A549 (cell line): ENCODE data around the gene NPAS2.

Experiments used
- BCL3 ChIP-seq: fragments of >200 bp; sonication (Bioruptor Twin); formaldehyde crosslinking; IDR thresholded peaks from 3 replicates; pipeline ENCODE4 v1.6.1; 2016
- CBX2 ChIP-seq: fragments of 200-600 bp; sonication (generic); IDR thresholded peaks from 2 replicates; pipeline ENCODE4 v1.6.1; 2016; ENCODE audit warnings: low read depth, mild to moderate bottlenecking, borderline replicate concordance
- CTCF ChIP-seq: fragments of >200 bp; sonication (Bioruptor Twin); formaldehyde crosslinking; IDR thresholded peaks from 3 replicates; pipeline ENCODE4 v1.5.1; 2016
- EP300 ChIP-seq, 2 experiments: fragments of >200 bp; sonication (Bioruptor Twin); formaldehyde crosslinking; IDR thresholded peaks; 2 replicates in 1 of 2; 3 replicates in 1 of 2; pipeline ENCODE4 v1.6.1; 2016 to 2017
- ESRRA ChIP-seq: fragments of 150-350 bp; IDR thresholded peaks from 2 replicates; pipeline ENCODE4 v1.6.1; 2014; ENCODE audit warnings: mild to moderate bottlenecking, low read length, borderline replicate concordance
- FOSL2 ChIP-seq, 2 experiments: fragments of 450-650 bp in 1 of 2; fragments of >200 bp in 1 of 2; sonication (Bioruptor Twin) in 1 of 2; formaldehyde crosslinking; IDR thresholded peaks; 2 replicates each; pipeline versions ENCODE4 v1.5.0 to v1.6.1; 2016 to 2020; ENCODE audit warnings: mild to moderate bottlenecking in 1 of 2, moderate library complexity in 1 of 2
- HDAC2 ChIP-seq: fragments of 200-600 bp; sonication (generic); IDR thresholded peaks from 2 replicates; pipeline ENCODE4 v1.6.1; 2016
- NR3C1 ChIP-seq: fragments of >200 bp; sonication (Bioruptor Twin); formaldehyde crosslinking; IDR thresholded peaks from 3 replicates; pipeline ENCODE4 v1.6.1; 2017
- PBX3 ChIP-seq: IDR thresholded peaks from 2 replicates; pipeline ENCODE4 v1.6.1; 2012
- PHF8 ChIP-seq: fragments of 200-600 bp; sonication (generic); IDR thresholded peaks from 2 replicates; pipeline ENCODE4 v1.6.1; 2016; ENCODE audit warnings: low read depth, mild to moderate bottlenecking, antibody characterized with exemption, moderate library complexity, borderline replicate concordance
- POLR2A ChIP-seq: IDR thresholded peaks from 2 replicates; pipeline ENCODE4 v1.6.1; 2012; ENCODE audit warnings: mild to moderate bottlenecking, low read length
- POLR2AphosphoS2 ChIP-seq: conservative IDR thresholded peaks from 2 replicates; pipeline ENCODE4 v1.6.1; 2012; ENCODE audit warnings: low read length, improper control_type of control experiment, inconsistent platforms
- REST ChIP-seq: fragments of 200-600 bp; sonication (generic); IDR thresholded peaks from 2 replicates; pipeline ENCODE4 v1.6.1; 2016; ENCODE audit warnings: antibody characterized with exemption, mild to moderate bottlenecking, moderate library complexity

GRCh38 chr2:100817388-100817985 is 2.5 kb upstream of the NPAS2 start:
- TF ChIP-seq POLR2AphosphoS2: no peak
- TF ChIP-seq HDAC2: no peak
- TF ChIP-seq POLR2A: no peak
- TF ChIP-seq FOSL2 (IDR thresholded peaks at IDR 0.05): no peak
- TF ChIP-seq FOSL2 (CRISPR knock-in tag; IDR thresholded peaks at IDR 0.05): no peak
- no peak for TF ChIP-seq CTCF
- TF ChIP-seq CBX2: no peak
- TF ChIP-seq ESRRA: no peak
- TF ChIP-seq BCL3: no peak
- TF ChIP-seq PBX3: no peak
- no peak for TF ChIP-seq PHF8
- TF ChIP-seq EP300 (IDR thresholded peaks at IDR 0.05): no peak
- TF ChIP-seq REST: no peak
- no peak for TF ChIP-seq NR3C1
